HG03565 (cell line): ENCODE results near the gene SYVN1.

Experiments used
- ATAC-seq: cut with Tn5 transposase; IDR thresholded peaks from one replicate; pipeline ENCODE4 v1.9.1; 2021; ENCODE audit warnings: mild to moderate bottlenecking, moderate library complexity; ENCODE audit not compliant: unreplicated experiment

Gene SYVN1

DNA sequence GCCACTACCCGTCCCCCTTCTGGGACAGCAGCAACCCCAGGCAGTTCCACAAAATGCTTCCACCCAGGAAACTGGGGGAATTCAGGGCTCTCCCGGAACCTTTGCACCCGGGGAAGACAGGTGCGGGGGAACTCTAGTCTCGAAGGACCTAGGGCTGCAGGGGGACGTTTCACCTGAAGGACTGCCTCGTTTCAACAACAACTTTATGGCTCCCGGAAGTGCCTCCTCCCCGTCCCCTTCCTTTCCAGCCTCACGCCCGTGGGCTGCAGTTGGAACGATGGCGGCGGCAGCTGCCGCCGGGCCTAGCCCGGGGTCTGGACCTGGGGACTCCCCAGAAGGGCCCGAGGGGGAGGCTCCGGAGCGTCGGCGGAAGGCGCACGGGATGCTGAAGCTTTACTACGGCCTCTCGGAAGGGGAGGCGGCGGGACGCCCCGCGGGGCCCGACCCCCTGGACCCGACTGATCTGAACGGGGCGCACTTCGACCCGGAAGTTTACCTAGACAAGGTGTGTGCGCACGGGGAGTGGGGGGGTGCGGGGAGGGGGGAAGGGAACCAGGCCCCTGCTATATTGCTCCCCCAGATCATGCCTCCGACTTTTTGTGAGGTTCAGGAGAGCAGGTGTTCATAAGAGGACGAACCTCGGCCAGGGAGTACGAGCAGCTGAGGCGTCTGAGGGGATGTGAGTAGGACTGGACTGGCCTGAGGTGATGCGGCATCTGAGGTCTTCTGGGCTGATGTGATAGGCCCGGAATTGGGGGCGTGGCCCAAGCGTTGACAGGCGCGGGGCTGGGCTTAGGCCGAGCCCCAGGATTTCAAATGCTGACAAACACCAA lies 38.1 kb downstream of the SYVN1 start, which contains the start of gene VPS51:
TSS of gene VPS51 (plus strand) at position 241 of the 833 bp plus-strand sequence. CDS start at position 278, 37 bp downstream.
- peak; percentile 64 for ATAC-seq

DNA sequence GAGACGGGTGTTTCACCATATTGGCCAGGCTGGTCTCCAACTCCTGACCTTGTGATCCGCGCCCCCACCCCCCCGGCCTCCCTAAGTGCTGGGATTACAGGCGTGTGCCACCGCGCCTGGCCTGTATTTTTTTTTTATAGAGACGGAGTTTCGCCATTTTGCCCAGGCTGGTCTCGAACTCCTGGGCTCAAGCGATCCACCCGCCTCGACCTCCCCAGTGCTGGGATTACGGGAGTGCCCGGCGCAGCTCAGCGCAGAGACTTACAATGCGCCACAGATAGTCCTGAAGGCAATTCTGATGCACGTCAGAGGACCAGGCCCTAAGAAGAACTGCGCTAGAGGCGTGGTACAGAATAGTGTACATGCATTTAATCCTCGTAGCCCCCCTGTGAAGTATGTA lies 38.9 kb downstream of the SYVN1 start:
- no peak for ATAC-seq

DNA sequence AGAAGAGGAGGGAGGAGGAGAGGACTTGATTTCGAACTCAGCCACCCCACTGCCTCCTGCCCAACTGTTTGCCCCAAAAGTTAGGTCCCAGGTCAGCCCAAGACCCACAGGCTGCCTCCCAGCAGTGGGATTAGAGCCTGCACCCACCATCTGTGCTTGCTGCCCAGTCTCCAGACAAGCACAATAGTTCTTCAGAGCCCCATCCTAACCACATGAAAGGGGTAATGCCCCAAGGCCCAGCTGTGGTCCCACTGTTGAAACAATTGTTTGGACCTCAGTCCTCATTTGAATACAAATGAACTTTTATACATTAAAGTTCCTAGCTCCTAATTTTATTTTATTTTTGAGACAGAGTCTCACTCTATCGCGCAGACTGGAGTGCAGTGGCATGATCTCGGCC lies 43.7 kb downstream of the SYVN1 start:
- ATAC-seq, result no peak

DNA sequence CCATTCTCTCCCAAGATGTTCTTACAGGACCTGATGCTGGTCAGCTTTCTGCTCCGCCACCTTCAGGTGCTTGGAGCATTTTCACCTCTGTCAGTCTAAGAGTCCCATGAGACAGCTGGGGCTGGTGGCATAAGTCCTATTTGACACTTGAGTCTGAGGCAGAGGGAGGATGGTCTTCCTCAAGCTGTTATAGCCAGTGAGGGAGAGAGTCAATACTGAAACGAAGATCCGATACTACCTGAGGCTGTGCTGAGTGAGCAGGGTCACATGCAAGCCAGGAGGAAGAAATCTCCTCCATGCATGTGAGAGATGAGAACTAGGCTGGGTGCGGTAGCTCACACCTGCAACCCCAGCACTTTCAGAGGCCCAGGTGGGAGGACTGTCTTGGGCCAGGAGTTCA lies 44.7 kb downstream of the SYVN1 start:
- no peak for ATAC-seq

DNA sequence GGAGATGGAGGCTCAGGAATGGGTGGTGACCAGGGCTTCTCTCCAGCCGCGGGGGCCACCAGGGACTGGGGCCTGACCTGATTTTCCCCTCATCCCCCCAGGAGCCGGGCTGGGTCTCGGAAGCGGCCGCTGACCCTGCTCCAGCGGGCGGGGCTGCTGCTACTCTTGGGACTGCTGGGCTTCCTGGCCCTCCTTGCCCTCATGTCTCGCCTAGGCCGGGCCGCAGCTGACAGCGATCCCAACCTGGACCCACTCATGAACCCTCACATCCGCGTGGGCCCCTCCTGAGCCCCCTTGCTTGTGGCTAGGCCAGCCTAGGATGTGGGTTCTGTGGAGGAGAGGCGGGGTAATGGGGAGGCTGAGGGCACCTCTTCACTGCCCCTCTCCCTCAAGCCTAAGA lies 46.5 kb downstream of the SYVN1 start:
- no peak for ATAC-seq

DNA sequence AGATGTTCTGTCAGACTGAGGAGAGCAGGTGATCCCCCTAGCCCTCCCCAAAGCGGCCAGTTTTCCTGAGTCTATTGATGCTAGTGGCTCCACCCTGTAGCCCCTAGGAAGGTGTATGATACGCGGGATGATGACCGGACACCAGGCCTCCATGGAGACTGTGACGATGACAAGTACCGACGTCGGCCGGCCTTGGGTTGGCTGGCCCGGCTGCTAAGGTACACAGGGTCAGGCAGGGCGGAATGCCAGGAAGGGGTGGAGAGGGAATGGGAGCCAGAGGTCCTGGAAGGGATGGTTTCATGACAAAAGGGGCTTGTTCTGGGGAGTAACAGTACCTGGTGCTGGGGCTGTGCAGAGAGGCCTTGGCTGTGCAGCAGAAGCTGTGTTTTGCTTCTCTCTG lies 47.1 kb downstream of the SYVN1 start:
- no peak for ATAC-seq

DNA sequence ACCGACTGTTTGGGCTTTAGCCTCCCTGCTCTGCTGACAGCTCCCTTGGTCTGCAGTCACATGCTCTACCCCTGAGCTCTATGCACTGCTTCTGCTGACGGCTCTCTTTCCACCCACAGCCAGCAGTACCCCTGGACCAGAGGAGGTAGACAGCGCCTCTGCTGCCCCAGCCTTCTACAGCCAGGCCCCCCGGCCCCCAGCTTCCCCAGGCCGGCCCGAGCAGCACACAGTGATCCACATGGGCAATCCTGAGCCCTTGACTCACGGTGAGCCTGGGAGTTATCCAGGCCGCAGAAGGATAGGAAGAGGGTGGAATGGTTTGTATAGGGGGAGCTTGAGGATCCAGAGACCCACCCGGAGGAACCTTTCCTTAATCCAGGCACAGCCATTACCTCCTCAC lies 47.5 kb downstream of the SYVN1 start:
- no peak for ATAC-seq

DNA sequence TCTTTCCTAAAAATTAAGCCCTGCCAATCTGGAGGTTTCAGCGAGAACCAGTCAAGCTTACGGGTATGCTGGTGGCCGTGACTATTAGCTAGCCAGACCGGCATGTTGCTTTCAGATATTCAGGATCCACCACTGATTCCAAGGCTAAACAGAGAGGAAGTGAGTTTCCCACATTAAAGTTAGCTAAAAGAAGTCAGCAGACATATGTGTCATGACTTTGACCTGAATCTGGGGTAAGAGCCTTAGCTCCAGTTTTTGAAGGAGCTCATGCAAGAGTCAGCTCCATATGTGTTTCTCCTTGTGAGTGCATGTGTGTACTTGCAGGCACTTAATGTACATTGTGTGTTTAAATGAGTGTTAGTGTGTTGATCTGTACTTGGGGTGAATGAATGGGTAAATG lies 48.9 kb downstream of the SYVN1 start:
- no peak for ATAC-seq

DNA sequence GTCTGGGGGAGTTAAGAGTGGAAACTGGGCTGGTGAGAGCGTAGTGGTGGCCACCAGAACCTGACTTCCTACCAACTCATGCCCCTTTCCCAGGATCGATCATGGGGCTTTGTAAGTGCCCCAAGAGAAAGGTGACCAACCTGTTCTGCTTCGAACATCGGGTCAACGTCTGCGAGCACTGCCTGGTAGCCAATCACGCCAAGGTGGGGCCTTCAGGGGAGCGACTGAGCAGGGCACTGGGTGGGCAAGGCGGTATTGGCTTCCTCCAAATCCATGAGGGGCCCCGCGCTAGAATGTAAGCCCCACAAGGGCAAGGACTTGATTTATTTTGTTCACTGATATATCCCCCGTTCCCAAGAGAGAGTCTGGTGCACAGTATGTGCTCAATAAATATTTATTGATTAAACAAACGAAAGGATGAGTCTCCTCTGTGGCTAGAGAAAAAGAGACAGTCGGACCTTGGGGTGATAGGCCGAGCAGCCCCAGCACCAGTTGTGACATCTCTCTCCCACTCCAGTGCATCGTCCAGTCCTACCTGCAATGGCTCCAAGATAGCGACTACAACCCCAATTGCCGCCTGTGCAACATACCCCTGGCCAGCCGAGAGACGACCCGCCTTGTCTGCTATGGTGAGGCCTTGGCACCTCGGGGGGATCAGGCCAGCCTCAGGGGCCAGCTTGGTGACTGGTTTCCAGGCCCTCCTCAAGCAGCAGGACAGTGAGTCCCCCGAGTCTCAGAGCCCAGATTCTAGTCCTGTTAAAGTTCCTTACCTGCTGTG lies 49.5 kb downstream of the SYVN1 start:
- ATAC-seq, result no peak

DNA sequence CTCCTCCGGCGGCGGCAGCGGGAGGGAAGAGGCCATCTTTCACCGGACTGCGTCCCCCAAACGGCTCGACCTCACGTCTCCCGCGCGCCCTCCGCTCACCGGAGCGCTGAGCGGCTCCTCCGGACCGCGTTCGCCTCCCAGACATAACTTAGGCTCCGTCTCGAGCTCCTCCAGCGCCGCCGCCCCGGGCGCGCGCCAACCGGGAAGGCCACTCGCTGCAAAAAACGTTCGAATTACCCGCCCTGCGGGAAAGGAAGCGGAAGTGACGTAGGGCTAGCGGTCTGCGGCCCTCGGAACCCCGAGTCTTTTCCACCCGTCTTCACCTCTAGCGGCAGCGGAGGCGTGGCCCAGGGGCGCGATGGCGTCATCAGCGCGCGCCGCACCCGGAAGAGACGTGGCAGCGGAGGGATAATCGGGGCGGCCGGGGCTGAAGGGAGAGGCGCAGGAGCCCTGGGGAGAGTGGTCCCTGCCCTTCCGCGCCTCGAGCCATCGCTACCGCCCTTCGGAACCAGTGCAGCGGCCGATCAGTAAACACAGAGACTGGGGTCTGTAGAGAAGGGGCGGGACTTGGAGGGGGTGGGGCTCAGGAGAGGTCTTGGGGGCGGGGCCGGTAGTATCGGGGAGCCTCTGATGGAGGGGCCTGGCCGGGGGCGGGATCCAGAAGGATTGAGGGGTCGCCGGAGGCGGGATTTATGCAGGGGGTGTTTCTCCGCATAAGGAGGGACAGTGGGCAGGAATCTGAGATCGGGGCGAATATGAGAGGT lies 50.3 kb downstream of the SYVN1 start, which contains the start of the genes CDCA5 and ZFPL1:
TSS of gene CDCA5 (minus strand) at position 207 of the 764 bp plus-strand sequence. CDS start at position 145, 62 bp downstream.
TSS of gene ZFPL1 (plus strand) at position 389 of the 764 bp plus-strand sequence. CDS start 477 bp downstream, outside the sequence.
- peak; percentile 82 for ATAC-seq

DNA sequence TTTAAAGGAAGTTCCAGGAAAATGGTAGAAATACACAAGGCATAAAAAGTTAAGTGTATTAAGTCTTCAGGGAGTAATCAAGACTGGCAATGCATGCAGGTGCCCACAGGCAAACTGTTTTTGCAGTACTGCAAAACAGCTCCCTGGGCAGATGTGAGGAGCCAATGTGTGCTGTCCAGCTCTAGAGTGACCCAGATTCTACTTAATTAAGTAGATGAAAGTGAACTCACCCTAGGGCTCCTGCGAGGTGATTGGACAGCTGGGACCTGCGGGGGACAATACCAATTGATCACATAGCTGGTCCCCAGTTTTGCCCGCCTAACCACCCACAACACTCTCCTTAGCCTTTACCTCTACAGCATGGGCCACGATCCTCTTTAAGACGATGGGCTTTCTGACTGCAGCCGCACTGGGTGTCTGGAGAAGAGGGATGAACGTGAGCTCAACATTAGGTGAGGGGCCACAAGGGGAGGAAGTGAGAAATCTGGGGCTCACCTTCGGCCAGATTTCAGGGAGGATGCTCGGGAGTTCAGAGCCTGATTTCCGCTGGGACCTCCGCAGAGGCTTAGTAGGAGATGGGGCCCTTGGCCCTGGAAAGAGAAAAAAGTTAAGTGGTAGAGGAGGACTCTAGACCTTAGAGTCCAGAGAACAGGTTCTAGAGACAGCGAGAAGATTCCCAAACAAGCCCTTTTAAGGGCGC lies 51.0 kb downstream of the SYVN1 start:
- ATAC-seq, result peak; percentile 12

DNA sequence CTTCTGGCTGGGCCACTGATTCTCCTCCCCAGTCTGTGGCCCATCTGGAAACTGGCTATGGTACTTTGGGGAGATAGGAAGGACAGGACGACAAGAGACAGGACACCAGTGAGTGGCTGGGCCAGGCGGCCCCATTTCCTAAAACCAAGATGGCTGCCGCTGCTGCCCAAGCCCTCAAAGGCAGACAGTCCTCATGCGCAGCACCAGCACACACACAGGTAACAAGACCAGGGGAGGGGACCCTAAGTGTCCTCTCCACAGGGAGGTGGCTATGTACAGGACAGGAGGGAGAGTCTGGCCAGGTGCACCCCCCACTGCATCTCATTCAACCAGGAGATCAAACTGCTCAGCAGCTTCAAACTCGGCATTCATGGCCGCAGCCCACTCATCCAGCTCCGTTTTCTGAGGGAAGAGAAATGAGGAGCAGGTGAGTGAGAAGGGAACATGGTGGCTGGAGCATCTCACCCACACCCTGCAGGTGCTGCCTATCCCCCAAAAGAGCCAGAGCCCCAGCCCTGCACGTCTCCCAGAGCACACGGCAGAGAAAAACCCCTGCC lies 55.5 kb downstream of the SYVN1 start:
- no peak for ATAC-seq

DNA sequence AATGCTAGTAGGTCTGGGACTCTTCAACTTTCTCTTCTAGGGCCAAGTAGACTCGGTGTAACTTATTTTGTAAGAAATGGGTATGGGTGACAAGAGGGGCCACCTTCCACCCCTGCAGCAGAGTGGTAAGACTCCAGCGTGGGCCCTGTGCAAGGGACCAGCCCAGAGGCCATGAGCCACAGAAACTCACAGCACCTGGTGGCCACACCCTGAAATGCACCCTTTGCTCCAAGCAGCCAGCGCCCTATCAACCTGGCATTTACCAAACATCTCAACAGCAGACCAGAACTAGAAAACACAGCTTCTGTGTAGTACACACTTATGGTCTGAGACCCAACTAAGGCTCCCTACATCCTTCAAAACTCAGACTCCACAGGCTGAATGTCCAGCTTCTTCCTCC lies 56.2 kb downstream of the SYVN1 start:
- ATAC-seq, result no peak

DNA sequence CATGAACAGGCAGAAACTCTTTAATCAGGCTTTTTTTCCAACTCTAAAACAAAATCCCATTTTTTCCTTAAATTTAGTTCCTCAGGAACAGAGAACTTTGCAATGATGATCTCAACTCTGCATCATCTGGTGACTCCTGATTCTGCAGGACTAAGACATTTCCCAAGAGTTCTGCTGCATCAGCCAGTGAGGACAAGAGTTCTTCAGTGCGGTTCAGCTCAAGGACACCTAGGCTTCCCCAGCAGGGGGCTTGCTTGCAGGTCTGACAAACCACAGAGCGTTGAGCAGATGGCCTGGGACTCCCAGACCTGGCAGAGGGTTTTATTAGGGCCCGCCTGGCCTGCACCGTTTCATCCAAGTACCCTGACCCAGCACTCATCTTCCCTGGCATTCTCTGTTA lies 56.9 kb downstream of the SYVN1 start:
- ATAC-seq, result no peak
